Endothelial cell (in vitro differentiated cells): ENCODE results near the gene PDE11A. TPM values are rescaled to one million over a fixed set of nuclear protein-coding genes. Genes with fewer than 3 reads are reported as not detected.
"Not testable (repeated sequence)": the region's sequence is repeated elsewhere in the genome, so short reads cannot be mapped to it uniquely, and the experiment has no call there.

Experiments
- DNase-seq: peaks from one replicate; pipeline ENCODE4 v3.0.0; 2021; ENCODE audit warnings: low spot score
- H3K27ac Mint-ChIP-seq: one replicate; pipeline ENCODE4 v1.8.0; 2021; ENCODE audit warnings: mixed read lengths, inconsistent platforms; ENCODE audit not compliant: unreplicated experiment
- H3K27me3 Mint-ChIP-seq: one replicate; pipeline ENCODE4 v1.8.0; 2021; ENCODE audit warnings: mild to moderate bottlenecking, moderate library complexity, mixed read lengths, inconsistent platforms; ENCODE audit not compliant: unreplicated experiment
- H3K36me3 Mint-ChIP-seq: one replicate; pipeline ENCODE4 v1.8.0; 2021; ENCODE audit warnings: mild to moderate bottlenecking, low read depth, mixed read lengths, inconsistent platforms; ENCODE audit not compliant: unreplicated experiment
- H3K4me1 Mint-ChIP-seq: one replicate; pipeline ENCODE4 v1.8.0; 2021; ENCODE audit warnings: mild to moderate bottlenecking, mixed read lengths, inconsistent platforms; ENCODE audit not compliant: unreplicated experiment
- H3K4me3 Mint-ChIP-seq: one replicate; pipeline ENCODE4 v1.8.0; 2021; ENCODE audit warnings: mild to moderate bottlenecking, mixed read lengths, inconsistent platforms; ENCODE audit not compliant: unreplicated experiment
- H3K9me3 Mint-ChIP-seq: one replicate; pipeline ENCODE4 v1.8.0; 2021; ENCODE audit warnings: mixed read lengths, inconsistent platforms; ENCODE audit not compliant: unreplicated experiment
- CTCF ChIP-seq: fragments of 200-600 bp; sonication (generic); IDR thresholded peaks from one replicate; pipeline ENCODE4 v1.5.0; 2021; ENCODE audit warnings: antibody characterized with exemption; ENCODE audit not compliant: unreplicated experiment
- total RNA-seq: library from RNA; stranded (reverse); fragmentation: NEBNext Ultra II Directional; extraction: Animal tissue kit (Norgen Biotek cat#: 25700); gene quantifications from one replicate; pipeline ENCODE4 v1.2.1, GENCODE V29; 2021; ENCODE audit not compliant: unreplicated experiment

Gene PDE11A
- total RNA-seq, 1 donor from 2014 or later = 1.7 TPM

GRCh38 chr2:178088774-178089270 lies 16.2 kb upstream of the PDE11A start:
- TF ChIP-seq CTCF = no peak
- DNase-seq = no peak
- Mint-ChIP-seq H3K4me3 (no peak overlapping the region), H3K27ac (no peak overlapping the region), H3K36me3 (no peaks in the 10 kb centered on the region), H3K4me1 (no peaks in the 10 kb centered on the region), H3K27me3 (no peaks in the 10 kb centered on the region), H3K9me3 (no peaks in the 10 kb centered on the region)

GRCh38 chr2:178084273-178084672 lies 11.7 kb upstream of the PDE11A start:
- no peak overlapping the region for H3K27ac Mint-ChIP-seq
- no peaks in the 10 kb centered on the region for H3K27me3 Mint-ChIP-seq
- H3K36me3 Mint-ChIP-seq = no peaks in the 10 kb centered on the region
- TF ChIP-seq CTCF = no peak
- no peak for DNase-seq
- no peaks in the 10 kb centered on the region for H3K4me1 Mint-ChIP-seq
- no peaks in the 10 kb centered on the region for H3K9me3 Mint-ChIP-seq
- H3K4me3 Mint-ChIP-seq = no peak overlapping the region

- Mint-ChIP-seq H3K4me3 (no peak overlapping the region), H3K27me3 (no peaks in the 10 kb centered on the region), H3K9me3 (no peaks in the 10 kb centered on the region), H3K4me1 (no peaks in the 10 kb centered on the region), H3K27ac (no peak overlapping the region), H3K36me3 (no peaks in the 10 kb centered on the region)
- no peak for DNase-seq
- TF ChIP-seq CTCF = no peak
Measured at GRCh38 chr2:178082408-178083045, 9.9 kb upstream of the PDE11A start.

- H3K4me3 Mint-ChIP-seq, H3K27ac Mint-ChIP-seq, H3K36me3 Mint-ChIP-seq, H3K27me3 Mint-ChIP-seq, H3K9me3 Mint-ChIP-seq, DNase-seq, H3K4me1 Mint-ChIP-seq: not testable (repeated sequence)
Measured at GRCh38 chr2:178079279-178079678, 6.7 kb upstream of the PDE11A start.

- Mint-ChIP-seq H3K36me3 (no peaks in the 10 kb centered on the region), H3K27ac (no peak overlapping the region), H3K9me3 (no peaks in the 10 kb centered on the region), H3K4me1 (peaks cover 5% of the 10 kb centered on the region), H3K4me3 (no peak overlapping the region), H3K27me3 (peaks cover 1% of the 10 kb centered on the region)
- TF ChIP-seq CTCF = no peak
- DNase-seq = no peak
Measured at GRCh38 chr2:178076130-178076529, 3.6 kb upstream of the PDE11A start.
